Mesothelial cell of epicardium (in vitro differentiated cells): ENCODE measurements around the gene BTBD1. TPM values are rescaled to one million over a fixed set of nuclear protein-coding genes. Genes with fewer than 3 reads are reported as not detected.

ENCODE experiments used
- DNase-seq, 2 experiments: peaks; one replicate each; pipeline ENCODE4 v3.0.0; 2021; ENCODE audit warnings: low spot score in 2 of 2; ENCODE audit not compliant: unreplicated experiment in 2 of 2
- H3K27ac Mint-ChIP-seq: 2 replicates; pipeline ENCODE4 v1.8.0; 2021; ENCODE audit warnings: mixed read lengths
- H3K27me3 Mint-ChIP-seq: 2 replicates; pipeline ENCODE4 v1.8.0; 2021; ENCODE audit warnings: low read depth, mixed read lengths
- H3K36me3 Mint-ChIP-seq: 2 replicates; pipeline ENCODE4 v1.8.0; 2021; ENCODE audit warnings: mixed read lengths
- H3K4me1 Mint-ChIP-seq: 2 replicates; pipeline ENCODE4 v1.8.0; 2021; ENCODE audit warnings: mixed read lengths
- H3K4me3 Mint-ChIP-seq: 2 replicates; pipeline ENCODE4 v1.8.0; 2021; ENCODE audit warnings: mild to moderate bottlenecking, moderate library complexity, mixed read lengths
- H3K9me3 Mint-ChIP-seq: 2 replicates; pipeline ENCODE4 v1.8.0; 2021; ENCODE audit warnings: mixed read lengths
- total RNA-seq: library from RNA; stranded (reverse); gene quantifications from 3 replicates; pipeline ENCODE4 v1.2.1, GENCODE V29; 2021
- TF ChIP-seq, protein P1 (sequence below): fragments of 200-600 bp; sonication (generic); IDR thresholded peaks from one replicate; pipeline ENCODE4 v1.5.0; 2021; ENCODE audit warnings: antibody characterized with exemption; ENCODE audit not compliant: unreplicated experiment

BTBD1 gene
- total RNA-seq, 1 donor from 2014 or later: 33.4 TPM

DNA sequence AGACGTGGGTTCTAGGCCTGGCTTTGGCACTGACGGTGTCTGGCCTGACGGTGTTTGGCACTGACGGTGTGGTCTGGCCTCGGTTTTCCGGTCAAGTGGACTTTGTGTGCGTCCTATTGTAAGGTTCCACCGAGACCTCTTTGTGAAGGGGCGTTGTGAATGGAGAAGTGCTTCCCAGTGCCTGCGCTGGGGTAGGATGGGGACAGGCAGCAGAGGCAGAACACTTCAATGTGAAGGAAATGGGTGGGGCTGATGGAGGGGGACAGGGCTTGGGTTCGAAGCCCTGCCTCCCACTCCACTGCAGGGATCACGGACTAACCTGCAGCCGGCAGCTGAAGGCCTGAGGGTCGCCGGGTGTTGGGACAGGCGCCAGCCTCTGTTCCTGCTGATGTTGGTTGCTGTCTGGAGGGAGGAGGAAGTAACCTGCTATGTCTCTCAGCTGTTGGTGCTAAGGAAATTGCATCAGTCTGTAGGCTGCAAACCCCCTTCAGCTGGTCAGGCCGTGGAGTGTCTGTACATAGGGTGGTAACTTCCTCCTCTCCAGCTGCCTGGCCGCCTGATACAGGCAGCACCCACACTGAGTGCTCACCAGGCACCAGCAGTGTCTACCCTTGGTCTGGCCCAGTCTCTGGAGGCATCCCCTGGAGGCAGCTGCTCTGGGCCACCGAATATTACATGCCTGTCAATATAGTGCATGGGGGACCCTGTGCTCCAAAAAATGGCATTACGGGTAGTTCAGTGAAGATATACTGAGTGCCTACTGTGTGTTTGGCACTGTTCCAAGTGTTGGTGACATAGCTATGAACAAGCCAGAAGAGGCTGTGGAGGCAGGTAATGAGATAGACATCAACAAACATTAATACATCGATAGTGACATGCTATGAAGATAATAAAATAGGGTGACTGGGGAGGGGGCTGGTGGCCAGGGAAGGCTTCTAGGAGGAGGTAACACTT is 41.5 kb upstream of the BTBD1 start:
- DNase-seq: no peak

DNA sequence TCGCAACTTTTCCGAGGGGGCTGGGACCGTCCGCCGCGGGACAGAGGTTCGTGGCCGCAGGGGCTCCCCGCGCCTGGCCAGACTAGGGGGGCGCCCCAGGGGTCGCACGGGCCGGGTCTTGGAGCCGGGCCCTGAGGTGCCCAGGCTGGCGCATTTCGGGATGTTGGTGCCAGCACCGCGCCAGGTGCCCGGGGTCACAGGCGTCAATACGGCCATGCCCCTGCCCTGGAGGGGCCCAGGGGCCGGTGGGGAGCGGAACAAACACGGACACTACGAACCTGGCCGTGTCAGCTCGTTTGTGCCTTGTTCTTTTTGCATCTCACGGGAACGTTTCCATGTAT is 40.8 kb upstream of the BTBD1 start:
- Mint-ChIP-seq H3K4me3 (peak overlapping the region; percentile 52), H3K9me3 (peaks cover 5% of the 10 kb centered on the region), H3K4me1 (peaks cover 8% of the 10 kb centered on the region), H3K27ac (no peak overlapping the region), H3K36me3 (no peaks in the 10 kb centered on the region), H3K27me3 (peaks cover 68% of the 10 kb centered on the region)
- TF ChIP-seq, protein P1, sequence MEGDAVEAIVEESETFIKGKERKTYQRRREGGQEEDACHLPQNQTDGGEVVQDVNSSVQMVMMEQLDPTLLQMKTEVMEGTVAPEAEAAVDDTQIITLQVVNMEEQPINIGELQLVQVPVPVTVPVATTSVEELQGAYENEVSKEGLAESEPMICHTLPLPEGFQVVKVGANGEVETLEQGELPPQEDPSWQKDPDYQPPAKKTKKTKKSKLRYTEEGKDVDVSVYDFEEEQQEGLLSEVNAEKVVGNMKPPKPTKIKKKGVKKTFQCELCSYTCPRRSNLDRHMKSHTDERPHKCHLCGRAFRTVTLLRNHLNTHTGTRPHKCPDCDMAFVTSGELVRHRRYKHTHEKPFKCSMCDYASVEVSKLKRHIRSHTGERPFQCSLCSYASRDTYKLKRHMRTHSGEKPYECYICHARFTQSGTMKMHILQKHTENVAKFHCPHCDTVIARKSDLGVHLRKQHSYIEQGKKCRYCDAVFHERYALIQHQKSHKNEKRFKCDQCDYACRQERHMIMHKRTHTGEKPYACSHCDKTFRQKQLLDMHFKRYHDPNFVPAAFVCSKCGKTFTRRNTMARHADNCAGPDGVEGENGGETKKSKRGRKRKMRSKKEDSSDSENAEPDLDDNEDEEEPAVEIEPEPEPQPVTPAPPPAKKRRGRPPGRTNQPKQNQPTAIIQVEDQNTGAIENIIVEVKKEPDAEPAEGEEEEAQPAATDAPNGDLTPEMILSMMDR: no peak
- no peak for DNase-seq

More for the DNA sequence above, 41.5 kb upstream of the BTBD1 start:
- Mint-ChIP-seq H3K9me3 (peaks cover 5% of the 10 kb centered on the region), H3K4me3 (peak overlapping the region; percentile 52), H3K27ac (no peak overlapping the region), H3K36me3 (no peaks in the 10 kb centered on the region), H3K27me3 (peaks cover 67% of the 10 kb centered on the region), H3K4me1 (peaks cover 8% of the 10 kb centered on the region)
- TF ChIP-seq, protein P1: no peak

DNA sequence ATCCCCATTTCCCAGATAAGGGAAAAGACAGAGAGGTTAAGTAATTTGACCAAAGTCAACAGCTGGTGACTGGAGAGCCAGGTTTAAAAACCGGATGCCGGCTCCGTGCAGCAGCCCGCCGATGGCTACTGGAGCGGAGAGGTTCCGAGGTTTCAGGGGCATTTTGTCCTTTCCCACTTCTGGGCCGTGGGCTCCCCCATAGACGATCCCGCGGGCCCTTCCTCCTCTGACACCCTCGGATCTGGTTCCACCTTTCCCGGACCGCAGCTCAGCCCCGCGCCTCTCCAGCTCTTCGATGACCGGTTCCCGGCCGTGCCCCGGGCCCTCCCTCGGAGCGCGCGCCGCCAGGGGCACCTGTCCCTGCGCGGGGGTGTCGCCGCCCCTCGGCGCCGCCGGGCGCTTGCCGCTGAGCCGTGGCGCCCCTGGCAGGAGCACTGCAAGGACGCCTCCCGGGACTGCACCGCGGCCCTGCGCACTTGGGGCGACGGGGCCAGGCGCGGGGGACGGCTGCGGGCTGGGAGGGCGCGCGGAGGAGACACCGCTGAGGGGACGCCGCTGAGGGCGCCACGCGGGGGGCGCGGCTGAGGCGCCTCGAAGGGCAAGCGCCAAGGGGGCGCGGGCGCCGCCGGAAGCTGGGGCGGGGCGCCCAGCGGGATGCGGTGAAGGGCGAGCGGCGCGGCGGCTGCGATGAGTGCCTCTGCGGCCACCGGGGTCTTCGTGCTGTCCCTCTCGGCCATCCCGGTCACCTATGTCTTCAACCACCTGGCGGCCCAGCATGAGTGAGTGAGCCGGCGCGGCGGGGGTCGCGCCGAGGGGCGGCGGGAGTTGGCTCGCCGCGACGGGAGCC is 40.2 kb upstream of the BTBD1 start, which contains the start of gene TM6SF1:
TSS of gene TM6SF1 (plus strand) at position 652 of the 847 bp plus-strand sequence. CDS start at position 688, 36 bp downstream.
- TF ChIP-seq, protein P1: no peak
- Mint-ChIP-seq H3K36me3 (no peaks in the 10 kb centered on the region), H3K4me1 (peaks cover 8% of the 10 kb centered on the region), H3K27ac (no peak within 1 kb of the TSS), H3K4me3 (peak within 1 kb of the TSS; percentile 64), H3K27me3 (peaks cover 74% of the 10 kb centered on the region), H3K9me3 (peaks cover 5% of the 10 kb centered on the region)
- DNase-seq: peak in 1 of 2 experiments; percentile 49

DNA sequence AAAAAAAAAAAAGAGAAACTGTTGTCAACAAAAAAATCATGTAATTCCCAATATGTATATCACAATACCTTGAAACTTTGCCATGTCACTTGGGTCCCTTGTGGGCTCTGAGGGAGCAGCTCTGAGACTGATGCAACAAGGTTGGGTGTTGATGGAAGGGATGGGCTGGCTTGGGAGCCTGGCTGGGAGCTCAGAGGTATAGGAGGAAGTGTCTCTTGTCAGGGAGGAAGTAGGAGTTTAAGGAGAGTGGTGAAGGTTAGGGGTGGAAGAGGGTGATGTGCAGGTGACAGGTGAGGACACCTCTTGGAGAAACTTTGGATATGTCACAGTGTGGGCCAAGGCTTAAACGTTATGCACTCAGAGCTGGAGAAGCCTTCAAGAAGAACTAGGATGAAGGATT is 38.4 kb upstream of the BTBD1 start:
- TF ChIP-seq, protein P1: no peak
- Mint-ChIP-seq H3K27ac (no peak overlapping the region), H3K4me1 (peaks cover 8% of the 10 kb centered on the region), H3K27me3 (peaks cover 79% of the 10 kb centered on the region), H3K4me3 (peak overlapping the region; percentile 4), H3K9me3 (no peaks in the 10 kb centered on the region), H3K36me3 (no peaks in the 10 kb centered on the region)
- no peak for DNase-seq

DNA sequence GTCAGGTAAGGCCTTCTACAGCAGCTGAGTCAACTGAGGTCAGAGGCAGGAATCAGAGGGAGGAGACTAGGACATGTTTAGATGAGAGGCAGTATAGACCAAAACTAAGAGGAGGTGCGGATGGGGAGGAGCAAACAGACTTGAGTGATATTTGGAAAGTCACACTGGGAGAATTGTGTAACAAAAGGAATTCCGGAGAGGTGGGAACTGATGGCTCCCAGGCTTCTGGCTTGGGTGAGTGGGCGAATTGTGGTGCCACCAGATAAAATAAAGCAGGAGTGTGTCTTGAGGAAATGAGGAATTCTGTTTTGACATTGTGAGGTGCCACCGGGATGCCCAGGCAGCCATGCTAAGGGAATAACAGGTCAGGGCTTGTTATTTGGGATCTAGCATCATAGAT is 37.1 kb upstream of the BTBD1 start:
- peaks cover 8% of the 10 kb centered on the region for H3K4me1 Mint-ChIP-seq
- no peaks in the 10 kb centered on the region for H3K9me3 Mint-ChIP-seq
- H3K27ac Mint-ChIP-seq: no peak overlapping the region
- H3K36me3 Mint-ChIP-seq: no peaks in the 10 kb centered on the region
- DNase-seq: no peak
- TF ChIP-seq, protein P1: no peak
- H3K4me3 Mint-ChIP-seq: no peak overlapping the region
- H3K27me3 Mint-ChIP-seq: peaks cover 78% of the 10 kb centered on the region
